ENCODE results near the gene CD300A. TPM values are rescaled to one million over a fixed set of nuclear protein-coding genes. Genes with fewer than 3 reads are reported as not detected.

Gene CD300A
- total and polyA plus RNA-seq, 11 donors, result 0.64 to 23.2 (median 1.6) TPM

- Histone ChIP-seq H3K36me3 (no peaks in the 10 kb centered on the region), H3K9me3 (peaks cover 0 to 9% (median 0%) of the 10 kb centered on the region in 12 donors), H3K4me3 (peak overlapping the region in 5 of 12 donors; percentile 1 to 47 (median 23)), H3K4me1 (peaks cover 0 to 25% (median 0%) of the 10 kb centered on the region in 12 donors), H3K27me3 (peaks cover 0 to 15% (median 0%) of the 10 kb centered on the region in 9 donors), H3K27ac (peak overlapping the region in 3 of 12 donors; percentile 5 to 80 (median 43))
- WGBS, 4 donors, result 67 to 73% (median 70%) methylated on average over 10 of the region's 10 CpGs
- TF ChIP-seq CTCF (IDR thresholded peaks at IDR 0.05) (no peak), POLR2A (IDR thresholded peaks at IDR 0.05) (no peak)
- intact Hi-C loops (cut with DNase I), result no loop called here
- DNase-seq, result peak in 4 of 5 donors; percentile 49 to 69 (median 60)
- ATAC-seq, result peak; percentile 46 to 83 (median 78)
Measured at GRCh38 chr17:74532115-74532514, 65.7 kb downstream of the CD300A start.

Other genes starting within 250 kb of the CD300A start
- not detected for gene DNAI2, start 192.4 kb upstream of the CD300A start, total RNA-seq
- gene DNAI2, start 192.4 kb upstream of the CD300A start, polyA plus RNA-seq, result not detected
- 1 to 10 TPM in 1 of 9 donors, under 1 TPM in 6, not detected in 2; 0.12 to 3.0 (median 0.19) TPM for gene KIF19, start 140.4 kb upstream of the CD300A start, total RNA-seq
- under 1 TPM; 0.18 to 0.46 TPM for gene KIF19, start 140.4 kb upstream of the CD300A start, polyA plus RNA-seq
- gene BTBD17, start 104.8 kb upstream of the CD300A start, total RNA-seq, result not detected
- gene BTBD17, start 104.8 kb upstream of the CD300A start, polyA plus RNA-seq, result not detected
- gene GPR142, start 99.1 kb upstream of the CD300A start, total RNA-seq, result not detected
- not detected for gene GPR142, start 99.1 kb upstream of the CD300A start, polyA plus RNA-seq
- 10 to 100 TPM; 22.2 to 59.9 (median 39.2) TPM for gene GPRC5C, start 34.5 kb upstream of the CD300A start, total RNA-seq
- 10 to 100 TPM; 28.5 to 35.3 TPM for gene GPRC5C, start 34.5 kb upstream of the CD300A start, polyA plus RNA-seq
- 1 to 10 TPM in 1 of 9 donors, under 1 TPM in 5, not detected in 3; 0.14 to 2.3 (median 0.21) TPM for gene CD300LB, start 64.8 kb downstream of the CD300A start, total RNA-seq
- gene CD300LB, start 64.8 kb downstream of the CD300A start, polyA plus RNA-seq, result under 1 TPM in 1 of 2 donors, not detected in 1; 0.40 TPM
- gene CD300C, start 79.5 kb downstream of the CD300A start, total RNA-seq, result 1 to 10 TPM in 2 of 9 donors, under 1 TPM in 4, not detected in 3; 0.31 to 5.0 (median 0.61) TPM
- under 1 TPM; 0.11 to 0.94 TPM for gene CD300C, start 79.5 kb downstream of the CD300A start, polyA plus RNA-seq
- 1 to 10 TPM in 1 of 9 donors, under 1 TPM in 2, not detected in 6; 0.60 to 1.5 (median 0.77) TPM for gene CD300H, start 100.9 kb downstream of the CD300A start, total RNA-seq
- gene CD300H, start 100.9 kb downstream of the CD300A start, polyA plus RNA-seq, result under 1 TPM in 1 of 2 donors, not detected in 1; 0.30 TPM
- gene CD300LD, start 125.6 kb downstream of the CD300A start, total RNA-seq, result not detected
- not detected for gene CD300LD, start 125.6 kb downstream of the CD300A start, polyA plus RNA-seq
- gene CD300E, start 157.1 kb downstream of the CD300A start, total RNA-seq, result 1 to 10 TPM in 3 of 9 donors, under 1 TPM in 5, not detected in 1; 0.19 to 8.6 (median 0.46) TPM
- gene CD300E, start 157.1 kb downstream of the CD300A start, polyA plus RNA-seq, result 1 to 10 TPM in 1 of 2 donors, under 1 TPM in 1; 0.30 to 1.1 TPM
- 1 to 10 TPM in 2 of 9 donors, under 1 TPM in 5, not detected in 2; 0.20 to 7.0 (median 0.42) TPM for gene CD300LF, start 246.3 kb downstream of the CD300A start, total RNA-seq
- gene CD300LF, start 246.3 kb downstream of the CD300A start, polyA plus RNA-seq, result under 1 TPM; 0.15 to 0.61 TPM